ENCODE results near the gene RALGPS1.

Gene RALGPS1

DNA sequence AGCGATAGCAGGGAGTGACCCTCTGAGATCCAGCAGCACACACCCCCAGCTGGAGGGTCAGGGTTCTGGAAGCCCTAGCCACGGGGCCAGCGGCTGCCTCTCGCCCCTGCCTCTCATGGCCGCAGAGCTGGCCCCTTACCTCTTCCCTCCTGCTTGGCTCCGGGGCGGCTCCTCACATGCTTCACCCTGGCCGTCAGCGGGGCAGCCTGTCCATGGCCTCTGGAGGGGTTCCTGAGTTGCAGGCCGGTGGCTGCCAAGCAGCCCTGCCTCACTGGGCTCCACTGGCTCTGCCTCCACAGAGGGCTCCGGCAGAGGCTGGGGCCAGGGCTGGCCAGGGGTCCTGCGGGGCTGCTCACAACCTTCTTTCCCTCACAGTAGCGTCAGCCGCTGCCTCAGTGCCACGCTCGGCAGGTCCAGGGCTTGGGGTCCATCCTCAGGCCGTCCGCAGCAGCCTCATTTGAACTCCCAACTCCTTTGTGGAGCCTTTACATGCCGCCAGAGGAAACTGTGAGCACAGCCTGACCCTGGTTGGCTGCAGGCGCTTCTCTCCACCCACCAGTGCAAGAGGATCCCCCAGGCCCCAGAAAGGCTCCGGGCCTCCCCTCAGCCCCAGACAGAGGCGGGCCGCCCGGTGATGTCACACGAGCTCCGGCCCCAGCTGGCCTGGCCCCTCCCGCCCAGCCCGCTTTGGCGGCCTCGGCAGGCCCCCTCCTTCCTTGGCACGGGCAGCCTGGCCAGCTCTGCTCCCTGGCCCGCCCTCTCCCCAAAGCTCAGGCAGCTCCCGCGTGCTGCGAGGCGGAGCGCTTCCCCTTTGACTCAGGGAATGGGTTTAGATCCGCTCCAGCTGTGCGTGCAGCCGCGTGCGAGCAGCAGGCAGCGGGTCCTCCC lies 207.8 kb downstream of the RALGPS1 start, which contains the start of gene ANGPTL2:
Gene ANGPTL2, minus strand, starts transcription at position 460 of the 888 bp plus-strand sequence. CDS start 13,904 bp downstream, outside the sequence.
- peak within 1 kb of the TSS; percentile 19; the same call in 1 of the 2 replicates for H3K27ac ChIP-seq (ENCODE audit: extremely low read depth, low read depth, low read length)
- TF ChIP-seq, protein P1, sequence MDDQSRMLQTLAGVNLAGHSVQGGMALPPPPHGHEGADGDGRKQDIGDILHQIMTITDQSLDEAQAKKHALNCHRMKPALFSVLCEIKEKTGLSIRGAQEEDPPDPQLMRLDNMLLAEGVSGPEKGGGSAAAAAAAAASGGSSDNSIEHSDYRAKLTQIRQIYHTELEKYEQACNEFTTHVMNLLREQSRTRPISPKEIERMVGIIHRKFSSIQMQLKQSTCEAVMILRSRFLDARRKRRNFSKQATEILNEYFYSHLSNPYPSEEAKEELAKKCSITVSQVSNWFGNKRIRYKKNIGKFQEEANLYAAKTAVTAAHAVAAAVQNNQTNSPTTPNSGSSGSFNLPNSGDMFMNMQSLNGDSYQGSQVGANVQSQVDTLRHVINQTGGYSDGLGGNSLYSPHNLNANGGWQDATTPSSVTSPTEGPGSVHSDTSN (CRISPR knock-in tag; IDR thresholded peaks at IDR 0.05), result no peak
- no peak for TF ChIP-seq ZNF202 (tag by site-specific recombination; IDR thresholded peaks at IDR 0.05; ENCODE audit: borderline replicate concordance)
- TF ChIP-seq ZNF600 (tag by site-specific recombination; IDR thresholded peaks at IDR 0.05), result peak; percentile 53; the same call in 1 of the 2 replicates
- TF ChIP-seq ZNF48 (tag by site-specific recombination; IDR thresholded peaks at IDR 0.05), result no peak
- no peak for TF ChIP-seq TRIM28 (IDR thresholded peaks at IDR 0.05; ENCODE audit: borderline replicate concordance, low read length)
- no peak for TF ChIP-seq ZNF521 (tag by site-specific recombination; IDR thresholded peaks at IDR 0.05)
- no peak for TF ChIP-seq ZNF501 (tag by site-specific recombination; IDR thresholded peaks at IDR 0.05)
- TF ChIP-seq, protein P2, sequence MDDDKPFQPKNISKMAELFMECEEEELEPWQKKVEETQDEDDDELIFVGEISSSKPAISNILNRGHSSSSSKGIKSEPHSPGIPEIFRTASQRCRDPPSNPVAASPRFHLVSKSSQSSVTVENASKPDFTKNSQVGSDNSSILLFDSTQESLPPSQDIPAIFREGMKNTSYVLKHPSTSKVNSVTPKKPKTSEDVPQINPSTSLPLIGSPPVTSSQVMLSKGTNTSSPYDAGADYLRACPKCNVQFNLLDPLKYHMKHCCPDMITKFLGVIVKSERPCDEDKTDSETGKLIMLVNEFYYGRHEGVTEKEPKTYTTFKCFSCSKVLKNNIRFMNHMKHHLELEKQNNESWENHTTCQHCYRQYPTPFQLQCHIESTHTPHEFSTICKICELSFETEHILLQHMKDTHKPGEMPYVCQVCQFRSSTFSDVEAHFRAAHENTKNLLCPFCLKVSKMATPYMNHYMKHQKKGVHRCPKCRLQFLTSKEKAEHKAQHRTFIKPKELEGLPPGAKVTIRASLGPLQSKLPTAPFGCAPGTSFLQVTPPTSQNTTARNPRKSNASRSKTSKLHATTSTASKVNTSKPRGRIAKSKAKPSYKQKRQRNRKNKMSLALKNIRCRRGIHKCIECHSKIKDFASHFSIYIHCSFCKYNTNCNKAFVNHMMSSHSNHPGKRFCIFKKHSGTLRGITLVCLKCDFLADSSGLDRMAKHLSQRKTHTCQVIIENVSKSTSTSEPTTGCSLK (tag by site-specific recombination; IDR thresholded peaks at IDR 0.05), result no peak
- peak; percentile 55; the same call in 1 of the 2 replicates for TF ChIP-seq KLF9 (tag by site-specific recombination; IDR thresholded peaks at IDR 0.05; ENCODE audit: low read depth)
- TF ChIP-seq ZNF133 (tag by site-specific recombination; IDR thresholded peaks at IDR 0.05), result no peak
- TF ChIP-seq HOXC10 (CRISPR knock-in tag; IDR thresholded peaks at IDR 0.05), result no peak
- TF ChIP-seq FEZF1 (tag by site-specific recombination; IDR thresholded peaks at IDR 0.05), result no peak
- no peak for TF ChIP-seq ZNF184 (tag by site-specific recombination; IDR thresholded peaks at IDR 0.05)
- no peak for TF ChIP-seq ZNF544 (tag by site-specific recombination; IDR thresholded peaks at IDR 0.05)
- TF ChIP-seq, protein P3, sequence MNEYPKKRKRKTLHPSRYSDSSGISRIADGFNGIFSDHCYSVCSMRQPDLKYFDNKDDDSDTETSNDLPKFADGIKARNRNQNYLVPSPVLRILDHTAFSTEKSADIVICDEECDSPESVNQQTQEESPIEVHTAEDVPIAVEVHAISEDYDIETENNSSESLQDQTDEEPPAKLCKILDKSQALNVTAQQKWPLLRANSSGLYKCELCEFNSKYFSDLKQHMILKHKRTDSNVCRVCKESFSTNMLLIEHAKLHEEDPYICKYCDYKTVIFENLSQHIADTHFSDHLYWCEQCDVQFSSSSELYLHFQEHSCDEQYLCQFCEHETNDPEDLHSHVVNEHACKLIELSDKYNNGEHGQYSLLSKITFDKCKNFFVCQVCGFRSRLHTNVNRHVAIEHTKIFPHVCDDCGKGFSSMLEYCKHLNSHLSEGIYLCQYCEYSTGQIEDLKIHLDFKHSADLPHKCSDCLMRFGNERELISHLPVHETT (tag by site-specific recombination; IDR thresholded peaks at IDR 0.05), result no peak
- TF ChIP-seq, protein P4, sequence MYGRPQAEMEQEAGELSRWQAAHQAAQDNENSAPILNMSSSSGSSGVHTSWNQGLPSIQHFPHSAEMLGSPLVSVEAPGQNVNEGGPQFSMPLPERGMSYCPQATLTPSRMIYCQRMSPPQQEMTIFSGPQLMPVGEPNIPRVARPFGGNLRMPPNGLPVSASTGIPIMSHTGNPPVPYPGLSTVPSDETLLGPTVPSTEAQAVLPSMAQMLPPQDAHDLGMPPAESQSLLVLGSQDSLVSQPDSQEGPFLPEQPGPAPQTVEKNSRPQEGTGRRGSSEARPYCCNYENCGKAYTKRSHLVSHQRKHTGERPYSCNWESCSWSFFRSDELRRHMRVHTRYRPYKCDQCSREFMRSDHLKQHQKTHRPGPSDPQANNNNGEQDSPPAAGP (tag by site-specific recombination; IDR thresholded peaks at IDR 0.05), result peak; percentile 84
- TF ChIP-seq ZNF157 (tag by site-specific recombination; IDR thresholded peaks at IDR 0.05), result no peak
- TF ChIP-seq ZNF629 (tag by site-specific recombination; IDR thresholded peaks at IDR 0.05), result peak; percentile 10; the same call in 1 of the 2 replicates
- no peak for TF ChIP-seq ZNF792 (tag by site-specific recombination; IDR thresholded peaks at IDR 0.05)
- peak; percentile 56; the same call in 1 of the 2 replicates for TF ChIP-seq ZBTB48 (tag by site-specific recombination; IDR thresholded peaks at IDR 0.05)
- TF ChIP-seq OVOL3 (tag by site-specific recombination; IDR thresholded peaks at IDR 0.05), result no peak
- TF ChIP-seq ZNF677 (tag by site-specific recombination; IDR thresholded peaks at IDR 0.05), result no peak
- TF ChIP-seq ZNF169 (tag by site-specific recombination; IDR thresholded peaks at IDR 0.05), result no peak
- TF ChIP-seq ZNF350 (tag by site-specific recombination; IDR thresholded peaks at IDR 0.05), result no peak
- TF ChIP-seq, protein P5, sequence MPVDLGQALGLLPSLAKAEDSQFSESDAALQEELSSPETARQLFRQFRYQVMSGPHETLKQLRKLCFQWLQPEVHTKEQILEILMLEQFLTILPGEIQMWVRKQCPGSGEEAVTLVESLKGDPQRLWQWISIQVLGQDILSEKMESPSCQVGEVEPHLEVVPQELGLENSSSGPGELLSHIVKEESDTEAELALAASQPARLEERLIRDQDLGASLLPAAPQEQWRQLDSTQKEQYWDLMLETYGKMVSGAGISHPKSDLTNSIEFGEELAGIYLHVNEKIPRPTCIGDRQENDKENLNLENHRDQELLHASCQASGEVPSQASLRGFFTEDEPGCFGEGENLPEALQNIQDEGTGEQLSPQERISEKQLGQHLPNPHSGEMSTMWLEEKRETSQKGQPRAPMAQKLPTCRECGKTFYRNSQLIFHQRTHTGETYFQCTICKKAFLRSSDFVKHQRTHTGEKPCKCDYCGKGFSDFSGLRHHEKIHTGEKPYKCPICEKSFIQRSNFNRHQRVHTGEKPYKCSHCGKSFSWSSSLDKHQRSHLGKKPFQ (tag by site-specific recombination; IDR thresholded peaks at IDR 0.05), result no peak
- no peak for TF ChIP-seq ZNF426 (tag by site-specific recombination; IDR thresholded peaks at IDR 0.05)
- TF ChIP-seq ZFP37 (tag by site-specific recombination; IDR thresholded peaks at IDR 0.05), result no peak
- TF ChIP-seq, protein P6, sequence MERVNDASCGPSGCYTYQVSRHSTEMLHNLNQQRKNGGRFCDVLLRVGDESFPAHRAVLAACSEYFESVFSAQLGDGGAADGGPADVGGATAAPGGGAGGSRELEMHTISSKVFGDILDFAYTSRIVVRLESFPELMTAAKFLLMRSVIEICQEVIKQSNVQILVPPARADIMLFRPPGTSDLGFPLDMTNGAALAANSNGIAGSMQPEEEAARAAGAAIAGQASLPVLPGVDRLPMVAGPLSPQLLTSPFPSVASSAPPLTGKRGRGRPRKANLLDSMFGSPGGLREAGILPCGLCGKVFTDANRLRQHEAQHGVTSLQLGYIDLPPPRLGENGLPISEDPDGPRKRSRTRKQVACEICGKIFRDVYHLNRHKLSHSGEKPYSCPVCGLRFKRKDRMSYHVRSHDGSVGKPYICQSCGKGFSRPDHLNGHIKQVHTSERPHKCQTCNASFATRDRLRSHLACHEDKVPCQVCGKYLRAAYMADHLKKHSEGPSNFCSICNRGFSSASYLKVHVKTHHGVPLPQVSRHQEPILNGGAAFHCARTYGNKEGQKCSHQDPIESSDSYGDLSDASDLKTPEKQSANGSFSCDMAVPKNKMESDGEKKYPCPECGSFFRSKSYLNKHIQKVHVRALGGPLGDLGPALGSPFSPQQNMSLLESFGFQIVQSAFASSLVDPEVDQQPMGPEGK (tag by site-specific recombination; IDR thresholded peaks at IDR 0.05), result peak; percentile 84
- no peak for TF ChIP-seq ZNF211 (tag by site-specific recombination; IDR thresholded peaks at IDR 0.05; ENCODE audit: low read depth)

More for the DNA sequence above, 207.8 kb downstream of the RALGPS1 start, which contains the start of gene ANGPTL2:
- Histone ChIP-seq H3K9me3 (ENCODE audit: control insufficient read depth, insufficient read depth, low read depth, low read length) (no peaks in the 10 kb centered on the region), H3K36me3 (ENCODE audit: control insufficient read depth in 2 of 2, insufficient read depth in 1 of 2, low read length in 2 of 2) (no peaks in the 10 kb centered on the region), H3K4me3 (ENCODE audit: low read depth, low read length) (peak within 1 kb of the TSS; percentile 26), H3K4me1 (ENCODE audit: control insufficient read depth, insufficient read depth, low read length) (peaks cover 2% of the 10 kb centered on the region)
- POLR2A ChIA-PET, result no interaction called here
- CTCF ChIA-PET, result interaction anchor here (0.6 to 1.3 kb wide), 7 partner anchors 16 to 1154 kb away, joined by 3 to 5 read pairs (median 3); partner anchors contain the start of gene SWI5
